GM19099 (cell line): ENCODE measurements around the gene GNAT2.

Experiments
- POLR2A ChIP-seq: IDR thresholded peaks from 3 replicates; pipeline ENCODE4 v1.6.1; 2011; ENCODE audit warnings: low read depth; ENCODE audit not compliant: insufficient read length; ENCODE audit errors: extremely low read depth

The GNAT2 gene

DNA sequence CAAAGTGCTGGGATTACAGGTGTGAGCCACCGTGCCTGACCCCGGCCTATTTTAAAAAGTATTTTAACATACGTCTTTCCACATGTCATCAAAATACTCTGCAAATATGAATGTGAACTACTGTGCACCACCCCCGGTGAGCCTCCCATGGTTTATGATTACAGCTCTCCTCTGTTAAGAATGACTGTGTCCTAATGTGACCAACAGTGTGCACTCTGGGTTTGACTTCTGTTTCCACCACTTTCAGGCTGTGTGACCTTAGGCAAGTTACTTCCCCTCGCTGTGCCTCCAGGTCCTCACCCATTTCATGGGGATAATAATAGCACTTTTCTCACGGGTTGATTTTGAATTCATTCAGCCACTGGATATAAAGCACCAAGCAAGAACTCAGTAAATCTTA lies 14.9 kb upstream of the GNAT2 start:
- no peak for TF ChIP-seq POLR2A

DNA sequence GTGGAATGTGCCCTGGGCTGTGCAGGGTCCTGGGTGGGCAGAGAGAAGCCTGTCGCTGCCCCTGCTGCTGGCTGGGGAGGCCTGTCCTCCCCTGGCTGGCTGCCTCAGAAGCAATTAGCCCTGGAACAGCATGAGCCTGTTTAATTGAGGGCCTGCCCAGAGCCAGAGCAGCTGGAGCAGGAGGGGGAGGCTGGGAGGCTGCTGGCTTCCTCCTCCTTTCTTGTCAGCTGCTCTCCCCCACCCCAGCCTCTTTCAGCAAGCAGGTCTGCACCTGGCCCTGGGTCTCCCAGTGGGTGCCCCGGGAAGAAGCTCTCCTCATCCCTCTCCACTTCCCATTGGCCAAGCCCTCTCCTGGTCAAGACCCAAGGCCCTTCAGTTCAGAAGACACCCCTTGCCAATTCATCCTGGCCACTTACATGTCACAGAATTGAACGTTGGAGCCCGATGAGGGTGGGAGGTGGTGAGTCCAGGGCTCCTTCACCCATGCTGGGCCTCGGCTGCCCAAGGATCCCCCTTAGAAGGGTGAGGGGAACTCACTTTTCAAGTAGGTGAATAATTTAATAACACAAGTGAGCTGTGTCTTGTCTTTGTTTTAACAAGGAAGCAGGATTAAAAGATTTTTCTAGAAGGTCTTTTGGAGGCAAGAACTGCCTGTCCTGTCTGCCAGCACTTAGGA lies 13.4 kb upstream of the GNAT2 start:
- TF ChIP-seq POLR2A, result no peak

DNA sequence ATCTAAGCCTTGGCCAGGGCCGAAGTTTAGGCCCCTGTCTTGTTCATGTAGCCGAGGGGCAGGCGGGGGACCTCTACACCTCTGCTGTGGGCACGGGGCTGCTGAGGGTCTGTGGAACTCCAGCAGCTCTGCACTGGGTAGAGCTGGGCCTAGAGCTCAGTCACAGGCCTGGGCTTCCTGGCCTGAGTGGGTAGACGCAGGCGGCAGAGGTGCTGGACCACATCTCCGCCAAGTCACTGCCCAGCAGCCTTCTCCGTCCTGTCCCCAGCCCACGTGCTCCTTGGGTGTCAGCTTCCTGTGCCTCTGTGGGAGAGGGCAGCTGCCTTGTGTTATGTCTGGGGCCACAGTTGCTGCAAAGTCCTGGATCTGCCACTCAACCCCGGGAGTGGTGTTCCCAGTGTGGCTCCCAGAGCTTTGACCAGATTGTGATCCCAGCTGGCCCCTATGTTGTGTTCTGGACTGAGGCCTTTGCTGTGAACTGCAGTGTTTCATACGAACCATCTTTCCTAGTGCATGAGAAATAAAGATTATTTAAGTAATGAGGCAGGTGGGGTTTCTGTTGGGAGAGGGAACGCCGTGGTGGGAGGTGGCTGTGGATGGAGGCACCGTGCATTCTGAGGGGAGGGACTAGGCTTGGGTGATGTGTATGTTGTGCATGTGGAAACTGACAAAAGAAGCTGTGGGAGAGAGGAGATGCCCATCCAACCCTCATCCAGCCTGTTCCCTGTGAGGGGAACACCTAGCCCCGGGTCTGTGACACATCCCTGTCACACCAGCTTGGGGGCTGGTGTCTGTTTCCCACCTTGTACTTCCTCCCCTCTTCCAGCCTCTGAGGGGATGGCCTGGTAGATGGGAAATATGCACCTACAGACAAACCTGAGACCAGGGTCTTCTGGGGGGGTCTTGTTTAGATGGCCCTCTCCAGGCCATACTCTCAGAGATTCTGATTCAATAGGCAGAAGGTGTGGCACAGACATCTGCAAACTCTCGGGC lies 12.4 kb upstream of the GNAT2 start:
- TF ChIP-seq POLR2A, result no peak

DNA sequence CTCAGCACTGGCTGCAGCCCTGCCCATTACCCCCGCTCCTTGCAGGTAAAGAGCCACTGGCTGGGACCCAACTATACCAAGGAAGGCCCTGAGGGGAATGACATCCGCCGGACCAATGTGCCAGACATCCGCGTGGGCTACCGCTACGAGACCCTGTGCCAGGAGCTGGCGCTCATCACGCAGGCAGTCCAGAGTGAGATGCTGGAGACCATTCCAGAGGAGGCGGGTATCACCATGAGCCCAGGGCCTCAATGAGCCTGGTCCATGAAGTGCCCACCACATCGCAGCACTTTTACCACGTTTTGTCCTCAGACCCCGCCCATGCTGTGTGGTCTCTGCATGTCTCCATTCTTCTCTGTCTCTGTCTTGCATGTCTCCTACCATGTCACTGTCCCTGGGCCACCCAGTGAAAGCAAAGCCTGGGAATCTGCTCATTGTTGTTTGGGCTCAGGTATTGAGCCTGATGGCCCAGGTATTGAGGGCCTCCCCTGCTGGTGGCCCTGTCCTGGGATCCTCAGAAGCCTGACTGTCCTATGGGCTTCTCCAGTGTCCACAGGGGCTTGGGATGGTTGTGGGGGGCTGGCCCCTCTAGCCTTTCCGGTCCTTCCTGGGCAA lies 11.6 kb upstream of the GNAT2 start:
- no peak for TF ChIP-seq POLR2A

DNA sequence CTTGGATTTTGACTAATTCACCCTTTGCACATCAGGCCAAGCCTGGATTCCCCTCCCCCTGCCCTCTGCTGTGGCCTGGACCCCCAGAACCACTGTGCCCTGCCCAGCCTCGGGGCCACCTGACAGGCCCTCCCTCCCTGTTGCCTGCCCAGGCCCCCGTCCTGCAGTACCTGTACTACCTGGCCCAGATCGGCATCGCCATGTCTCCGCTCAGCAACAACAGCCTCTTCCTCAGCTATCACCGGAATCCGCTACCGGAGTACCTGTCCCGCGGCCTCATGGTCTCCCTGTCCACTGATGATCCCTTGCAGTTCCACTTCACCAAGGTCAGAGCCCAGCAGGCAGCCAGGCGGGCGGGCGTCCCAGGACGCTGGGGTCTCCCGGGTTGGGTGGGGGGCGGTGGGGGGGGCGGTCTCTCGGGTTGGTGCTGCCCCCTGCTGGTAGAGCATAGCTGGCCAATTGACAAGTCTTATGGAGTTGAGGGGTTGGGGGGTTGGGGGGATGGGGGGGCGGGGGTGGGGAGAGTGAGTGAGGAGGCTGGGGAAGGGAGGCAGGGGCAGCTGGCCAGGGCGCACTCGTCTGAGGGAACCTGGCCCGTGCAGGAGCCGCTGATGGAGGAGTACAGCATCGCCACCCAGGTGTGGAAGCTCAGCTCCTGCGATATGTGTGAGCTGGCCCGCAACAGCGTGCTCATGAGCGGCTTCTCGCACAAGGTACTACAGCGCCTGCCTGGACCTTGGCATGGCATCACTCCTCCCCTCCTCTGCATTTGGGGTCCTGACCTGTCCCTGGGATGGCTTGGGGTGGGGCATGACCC lies 10.9 kb upstream of the GNAT2 start:
- no peak for TF ChIP-seq POLR2A

DNA sequence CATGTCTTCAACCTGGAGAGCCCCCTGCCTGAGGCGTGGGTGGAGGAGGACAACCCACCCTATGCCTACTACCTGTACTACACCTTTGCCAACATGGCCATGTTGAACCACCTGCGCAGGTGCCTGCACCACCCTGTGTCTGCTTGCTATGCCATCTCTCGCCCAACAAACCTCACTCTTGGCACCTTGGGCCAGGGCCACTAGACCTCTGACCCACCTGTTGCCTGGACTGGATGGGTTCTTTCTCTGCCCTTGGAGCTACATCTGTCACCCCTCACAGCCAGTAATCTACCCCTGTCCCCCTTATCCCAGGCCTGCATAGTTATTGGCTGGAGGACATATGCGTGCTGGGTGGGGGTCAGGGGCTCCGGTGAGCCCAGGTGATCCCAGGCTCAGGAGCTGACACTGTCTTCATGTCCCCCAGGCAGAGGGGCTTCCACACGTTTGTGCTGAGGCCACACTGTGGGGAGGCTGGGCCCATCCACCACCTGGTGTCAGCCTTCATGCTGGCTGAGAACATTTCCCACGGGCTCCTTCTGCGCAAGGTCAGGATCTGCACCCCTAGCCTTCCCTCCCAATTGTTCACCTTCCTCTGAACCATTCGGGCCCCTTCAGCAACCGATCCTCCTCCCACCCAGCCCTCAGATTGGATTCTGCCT lies 10.1 kb upstream of the GNAT2 start:
- TF ChIP-seq POLR2A, result no peak

DNA sequence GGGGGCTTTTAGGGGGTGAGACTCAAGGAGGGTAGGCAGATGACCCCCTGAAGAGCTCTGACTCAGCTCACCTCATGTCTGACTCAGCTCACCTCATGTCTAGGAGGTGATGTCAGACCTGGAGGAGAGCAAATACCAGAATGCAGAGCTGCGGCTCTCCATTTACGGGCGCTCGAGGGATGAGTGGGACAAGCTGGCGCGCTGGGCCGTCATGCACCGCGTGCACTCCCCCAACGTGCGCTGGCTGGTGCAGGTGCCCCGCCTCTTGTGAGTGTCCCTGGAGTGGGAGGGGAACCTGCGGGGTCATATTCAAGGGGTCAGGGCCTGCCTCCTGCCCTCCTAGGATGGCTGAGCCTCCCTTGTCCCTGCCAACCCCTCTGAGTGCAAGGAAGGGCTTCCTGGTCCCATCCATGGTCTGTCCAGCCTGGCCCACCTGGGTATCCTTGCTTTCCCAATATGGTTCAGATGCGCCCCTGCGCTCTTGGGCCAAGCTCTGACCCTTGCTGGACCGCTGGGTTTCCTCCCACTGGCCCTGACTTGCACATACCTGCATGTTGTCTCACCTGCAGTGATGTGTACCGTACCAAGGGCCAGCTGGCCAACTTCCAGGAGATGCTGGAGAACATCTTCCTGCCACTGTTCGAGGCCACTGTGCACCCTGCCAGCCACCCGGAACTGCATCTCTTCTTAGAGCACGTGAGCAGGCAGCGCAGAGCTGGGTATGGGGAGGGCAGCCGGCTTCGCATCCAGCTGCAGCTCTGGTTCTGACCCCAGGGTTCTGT lies 9.3 kb upstream of the GNAT2 start:
- no peak for TF ChIP-seq POLR2A

DNA sequence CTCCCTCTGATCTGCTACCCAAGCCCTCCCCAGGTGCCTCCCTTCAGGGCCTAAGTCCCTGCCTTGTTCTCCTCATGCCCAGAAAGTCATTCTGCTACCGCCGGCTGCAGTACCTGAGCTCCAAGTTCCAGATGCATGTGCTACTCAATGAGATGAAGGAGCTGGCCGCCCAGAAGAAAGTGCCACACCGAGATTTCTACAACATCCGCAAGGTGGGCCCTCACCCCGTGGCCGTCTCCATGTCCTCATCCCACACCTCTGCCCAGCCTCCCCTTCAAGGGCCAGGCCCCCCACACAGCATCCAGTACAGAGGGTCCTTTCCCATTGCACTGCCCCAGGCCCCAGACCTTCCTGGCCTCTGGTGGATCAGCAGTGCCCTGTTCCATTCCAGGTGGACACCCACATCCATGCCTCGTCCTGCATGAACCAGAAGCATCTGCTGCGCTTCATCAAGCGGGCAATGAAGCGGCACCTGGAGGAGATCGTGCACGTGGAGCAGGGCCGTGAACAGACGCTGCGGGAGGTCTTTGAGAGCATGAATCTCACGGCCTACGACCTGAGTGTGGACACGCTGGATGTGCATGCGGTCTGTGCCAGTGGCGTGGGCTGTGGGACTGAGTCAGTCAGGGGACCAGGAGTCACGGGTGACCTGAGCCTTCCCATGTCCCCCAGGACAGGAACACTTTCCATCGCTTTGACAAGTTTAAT lies 8.4 kb upstream of the GNAT2 start:
- no peak for TF ChIP-seq POLR2A

DNA sequence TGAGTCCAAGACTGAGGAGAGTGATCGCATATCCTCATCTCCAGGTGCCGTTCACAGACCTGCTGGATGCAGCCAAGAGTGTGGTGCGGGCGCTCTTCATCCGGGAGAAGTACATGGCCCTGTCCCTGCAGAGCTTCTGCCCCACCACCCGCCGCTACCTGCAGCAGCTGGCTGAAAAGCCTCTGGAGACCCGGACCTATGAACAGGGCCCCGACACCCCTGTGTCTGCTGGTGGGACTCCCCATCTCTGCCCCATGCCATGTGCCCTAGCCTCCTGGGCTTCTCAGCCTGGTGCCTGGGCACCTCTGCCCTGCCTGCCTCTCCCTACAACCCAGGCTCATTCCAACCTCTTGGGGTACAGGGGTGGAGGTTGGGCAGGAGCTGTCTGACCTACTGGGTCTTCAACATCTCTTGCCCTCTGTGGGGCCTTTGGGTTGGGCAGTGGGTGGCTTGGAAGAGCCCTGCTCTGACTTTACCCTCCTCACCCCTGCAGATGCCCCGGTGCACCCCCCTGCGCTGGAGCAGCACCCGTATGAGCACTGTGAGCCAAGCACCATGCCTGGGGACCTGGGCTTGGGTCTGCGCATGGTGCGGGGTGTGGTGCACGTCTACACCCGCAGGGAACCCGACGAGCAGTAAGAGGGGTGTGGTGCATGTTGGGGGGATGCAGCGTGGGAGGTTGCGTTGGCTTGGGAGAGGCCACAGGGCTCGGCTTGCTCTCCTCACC lies 7.4 kb upstream of the GNAT2 start:
- no peak for TF ChIP-seq POLR2A

DNA sequence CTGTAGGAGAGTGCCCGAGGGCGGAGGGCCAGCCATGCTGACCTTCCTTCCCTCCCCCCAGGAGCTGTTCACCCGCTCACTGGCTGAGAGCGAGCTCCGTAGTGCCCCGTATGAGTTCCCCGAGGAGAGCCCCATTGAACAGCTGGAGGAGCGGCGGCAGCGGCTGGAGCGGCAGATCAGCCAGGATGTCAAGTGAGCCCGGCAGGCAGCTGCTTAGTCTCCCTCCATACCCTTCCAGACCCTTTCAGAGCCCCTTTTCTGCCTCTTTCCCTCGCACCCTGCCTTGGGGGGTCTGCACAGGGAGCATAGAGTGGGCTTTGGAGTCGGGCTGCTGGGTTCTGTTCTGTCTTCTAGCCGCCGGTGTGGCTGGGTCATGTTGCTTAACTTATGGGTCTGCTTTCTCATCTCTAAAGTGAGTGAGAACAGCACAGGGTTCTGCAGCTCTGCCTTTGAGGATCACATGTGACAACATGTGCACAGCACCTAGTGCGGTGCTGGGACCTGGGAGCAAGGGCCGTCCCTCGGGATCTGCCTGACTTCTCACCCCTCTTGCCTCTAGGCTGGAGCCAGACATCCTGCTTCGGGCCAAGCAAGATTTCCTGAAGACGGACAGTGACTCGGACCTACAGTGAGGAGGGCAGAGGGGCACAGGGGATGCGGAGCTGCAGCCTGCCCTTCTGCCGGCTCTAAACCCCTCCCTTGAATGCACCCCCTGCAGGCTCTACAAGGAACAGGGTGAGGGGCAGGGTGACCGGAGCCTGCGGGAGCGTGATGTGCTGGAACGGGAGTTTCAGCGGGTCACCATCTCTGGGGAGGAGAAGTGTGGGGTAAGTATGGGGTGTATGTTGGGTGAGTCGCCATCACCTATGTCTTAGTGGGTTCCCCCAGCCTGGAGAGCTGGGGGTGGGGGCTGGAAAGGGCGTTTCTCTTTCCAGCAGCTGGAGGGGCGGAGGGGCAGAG lies 6.5 kb upstream of the GNAT2 start:
- no peak for TF ChIP-seq POLR2A

DNA sequence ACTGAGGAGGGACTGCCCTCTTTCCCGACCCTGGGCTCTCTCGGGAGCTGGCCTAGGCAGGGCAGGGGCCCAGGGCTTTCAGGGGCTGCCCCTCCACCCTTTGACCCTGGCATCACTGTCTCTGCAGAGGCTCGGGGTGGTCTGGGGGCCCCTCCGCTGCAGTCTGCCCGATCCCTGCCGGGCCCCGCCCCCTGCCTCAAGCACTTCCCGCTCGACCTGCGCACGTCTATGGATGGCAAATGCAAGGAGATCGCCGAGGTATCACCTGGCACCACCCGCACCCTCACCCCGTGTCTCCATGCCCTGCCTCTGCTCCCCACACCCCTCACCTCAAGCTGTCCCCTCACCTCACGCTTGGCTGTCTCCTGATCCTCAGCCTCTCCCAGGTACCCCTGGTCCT lies 5.8 kb upstream of the GNAT2 start:
- no peak for TF ChIP-seq POLR2A
